ENCODE measurements around the gene FRMD8.
"Not testable (repeated sequence)": the region's sequence is repeated elsewhere in the genome, so short reads cannot be mapped to it uniquely, and the experiment has no call there.

Gene FRMD8

DNA sequence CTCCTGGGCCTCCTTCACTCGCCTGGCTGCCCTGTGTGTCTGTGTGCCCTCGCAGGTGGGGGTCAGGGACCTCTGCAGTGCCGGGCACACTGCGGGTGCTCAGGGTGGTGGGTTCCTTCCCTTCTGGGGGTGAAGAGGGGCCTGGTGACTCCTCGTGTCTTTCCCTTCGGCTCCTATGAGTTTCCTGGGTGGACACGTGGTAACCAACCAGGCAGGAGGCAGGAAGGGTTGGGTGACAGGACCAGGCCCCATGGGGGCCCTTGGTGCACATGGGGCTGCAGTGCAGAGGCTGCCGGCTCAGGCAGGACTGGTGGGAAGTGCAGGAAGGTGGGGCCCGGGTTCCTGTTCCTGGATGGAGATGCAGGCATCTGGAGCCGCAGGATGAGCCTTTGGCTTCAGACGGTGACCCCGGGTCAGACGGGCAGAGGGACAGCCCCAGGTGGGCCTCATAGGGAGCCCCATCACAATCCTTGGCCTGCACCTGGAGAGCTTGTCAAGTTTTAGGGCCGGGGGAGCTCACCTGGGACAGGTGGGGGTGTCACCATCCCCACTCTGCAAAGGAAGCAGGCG is 9.6 kb downstream of the FRMD8 start:
- no peak for DNase-seq

DNA sequence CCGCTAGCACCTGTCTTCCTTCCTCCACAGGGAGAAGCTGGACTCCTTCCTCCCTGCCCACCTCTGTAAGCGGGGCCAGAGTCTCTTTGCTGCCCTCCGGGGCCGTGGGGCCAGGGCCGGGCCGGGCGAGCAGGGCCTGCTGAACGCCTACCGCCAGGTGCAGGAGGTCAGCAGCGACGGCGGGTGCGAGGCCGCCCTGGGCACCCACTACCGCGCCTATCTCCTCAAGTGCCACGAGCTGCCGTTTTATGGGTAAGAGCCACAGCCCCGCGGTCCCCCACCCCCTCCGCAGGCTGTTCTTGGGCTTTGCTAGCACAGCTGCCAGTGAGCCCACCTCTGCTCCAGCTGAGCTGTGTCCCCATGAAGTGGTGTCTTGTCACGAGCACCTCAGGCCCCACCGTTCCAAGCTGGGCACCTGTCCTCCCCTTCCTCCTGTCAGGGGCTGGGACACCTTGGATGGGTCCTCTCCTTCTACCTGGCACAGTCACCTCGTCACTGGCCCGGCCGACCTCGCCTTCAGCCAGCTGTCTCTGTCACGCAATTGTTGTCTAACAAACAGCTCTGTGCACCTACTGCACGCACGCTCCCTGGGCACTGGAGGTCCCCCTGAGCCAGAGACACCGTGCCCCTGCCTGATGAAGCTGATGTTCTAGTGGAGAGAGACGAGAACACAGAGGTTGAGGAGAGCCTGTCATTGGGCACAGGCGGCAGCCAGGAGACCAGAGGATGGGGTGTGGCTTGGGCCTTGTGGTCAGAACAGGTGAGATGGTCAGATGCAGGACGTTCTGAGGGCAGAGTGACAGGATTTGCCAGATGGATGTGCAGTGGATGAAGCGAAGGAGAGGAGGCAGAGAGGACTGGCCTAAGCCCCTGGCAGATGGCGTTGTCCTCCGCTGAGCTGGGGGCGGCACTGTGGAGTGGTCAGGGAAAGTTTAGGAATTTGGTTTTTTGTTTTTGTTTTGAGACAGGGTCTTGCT is 10.6 kb downstream of the FRMD8 start:
- DNase-seq: no peak

DNA sequence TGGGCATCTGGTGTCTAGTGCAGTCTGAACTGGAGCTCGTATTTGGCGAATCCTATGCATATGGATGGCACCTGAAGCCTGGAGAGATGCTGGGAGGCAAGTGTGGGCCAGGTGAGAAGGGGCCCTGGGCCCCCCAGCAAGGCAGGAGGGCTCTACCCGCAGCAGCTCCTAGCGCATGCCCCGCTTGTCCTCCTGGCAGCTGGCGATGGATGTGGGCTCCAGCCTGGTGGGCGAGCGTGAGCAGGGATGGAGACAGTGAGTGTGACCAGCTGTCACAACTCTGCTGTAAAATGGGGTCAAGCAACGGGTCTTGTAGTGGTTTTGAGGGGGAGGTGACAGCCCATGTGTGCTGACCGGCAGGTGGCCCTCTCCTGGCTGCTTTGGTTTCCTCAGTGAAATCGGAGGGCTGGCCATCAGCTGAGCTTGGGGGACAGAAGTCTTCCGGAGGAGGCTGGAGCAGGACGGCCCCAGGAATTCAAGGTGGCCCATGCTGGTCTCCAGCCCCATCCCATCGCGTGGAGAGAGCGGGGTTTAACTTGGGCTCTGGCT is 12.0 kb downstream of the FRMD8 start:
- DNase-seq: no peak

DNA sequence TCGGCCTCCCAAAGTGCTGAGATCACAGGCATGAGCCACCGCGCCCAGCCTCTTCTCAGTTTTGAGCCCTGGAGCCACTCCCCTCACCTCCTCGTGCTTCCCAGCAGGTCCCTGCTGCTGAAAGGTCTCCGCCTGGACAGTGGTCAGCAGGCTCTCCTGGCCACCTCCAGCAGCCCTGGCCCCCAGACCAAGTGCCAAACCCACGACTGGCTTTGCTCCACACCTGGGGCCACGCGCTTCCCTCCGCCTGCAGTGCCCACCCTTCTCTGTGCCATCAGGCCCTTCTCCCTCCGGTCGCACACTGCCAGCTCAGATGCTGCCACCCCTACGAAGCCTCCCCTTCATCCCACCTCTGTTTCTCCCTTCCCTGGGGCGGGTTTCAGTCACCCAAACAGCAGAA is 12.8 kb downstream of the FRMD8 start:
- no peak for DNase-seq

DNA sequence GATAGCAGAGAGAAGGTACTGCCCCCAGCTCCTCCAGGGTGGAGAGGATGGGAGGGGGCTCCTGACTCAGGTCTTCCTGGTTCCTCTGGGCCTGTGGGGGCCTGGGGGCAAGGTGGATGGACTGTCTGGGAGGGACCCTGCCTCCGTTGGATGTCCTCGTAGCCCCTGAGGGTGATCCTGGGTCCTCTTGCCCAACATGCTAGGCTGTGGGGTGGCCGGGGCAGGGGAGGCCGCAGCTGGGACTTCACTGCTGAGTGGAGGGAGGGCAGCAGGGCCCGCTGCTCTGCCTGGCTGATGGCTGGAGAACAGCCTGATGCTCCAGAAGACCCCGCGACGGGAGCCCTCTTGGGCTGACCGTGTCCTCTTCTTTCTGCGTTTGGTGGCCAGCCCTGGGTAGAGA is 13.4 kb downstream of the FRMD8 start:
- no peak for DNase-seq

DNA sequence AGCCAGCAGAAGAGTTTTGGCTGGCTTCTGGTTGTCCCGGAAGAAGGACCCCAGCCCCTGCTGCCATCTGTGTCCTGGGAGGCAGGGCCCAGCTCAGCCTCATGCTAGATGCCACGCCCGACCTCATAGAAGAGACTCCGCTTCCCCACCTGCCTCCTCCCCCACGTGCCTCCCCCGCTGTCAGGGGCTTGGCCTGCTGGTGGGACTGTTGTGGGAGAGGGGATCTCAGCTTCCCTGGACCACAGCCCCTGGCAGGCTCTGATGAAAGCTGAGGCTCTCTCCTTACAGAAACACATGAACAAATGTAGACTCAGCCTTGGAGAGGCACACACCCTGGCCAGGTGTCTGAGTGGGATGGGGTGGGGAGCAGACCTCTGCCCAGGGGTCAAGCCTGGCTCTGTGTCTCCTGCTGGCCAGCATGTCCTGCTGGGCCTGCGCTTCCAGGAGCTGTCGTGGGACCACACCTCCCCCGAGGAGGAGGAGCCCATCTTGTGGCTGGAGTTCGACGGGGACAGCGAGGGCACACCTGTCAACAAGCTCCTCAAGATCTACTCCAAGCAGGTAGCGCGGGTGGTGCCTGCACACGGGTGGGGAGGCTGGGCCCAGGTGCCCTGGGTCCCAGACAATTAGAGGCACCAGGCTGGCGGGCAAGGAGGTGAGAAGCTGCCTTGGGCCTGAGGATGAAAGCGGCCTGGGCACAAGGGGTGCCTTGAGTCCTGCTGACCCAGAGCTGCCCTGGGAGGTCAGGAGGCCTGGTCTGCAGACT is 14.1 kb downstream of the FRMD8 start:
- DNase-seq: no peak

DNA sequence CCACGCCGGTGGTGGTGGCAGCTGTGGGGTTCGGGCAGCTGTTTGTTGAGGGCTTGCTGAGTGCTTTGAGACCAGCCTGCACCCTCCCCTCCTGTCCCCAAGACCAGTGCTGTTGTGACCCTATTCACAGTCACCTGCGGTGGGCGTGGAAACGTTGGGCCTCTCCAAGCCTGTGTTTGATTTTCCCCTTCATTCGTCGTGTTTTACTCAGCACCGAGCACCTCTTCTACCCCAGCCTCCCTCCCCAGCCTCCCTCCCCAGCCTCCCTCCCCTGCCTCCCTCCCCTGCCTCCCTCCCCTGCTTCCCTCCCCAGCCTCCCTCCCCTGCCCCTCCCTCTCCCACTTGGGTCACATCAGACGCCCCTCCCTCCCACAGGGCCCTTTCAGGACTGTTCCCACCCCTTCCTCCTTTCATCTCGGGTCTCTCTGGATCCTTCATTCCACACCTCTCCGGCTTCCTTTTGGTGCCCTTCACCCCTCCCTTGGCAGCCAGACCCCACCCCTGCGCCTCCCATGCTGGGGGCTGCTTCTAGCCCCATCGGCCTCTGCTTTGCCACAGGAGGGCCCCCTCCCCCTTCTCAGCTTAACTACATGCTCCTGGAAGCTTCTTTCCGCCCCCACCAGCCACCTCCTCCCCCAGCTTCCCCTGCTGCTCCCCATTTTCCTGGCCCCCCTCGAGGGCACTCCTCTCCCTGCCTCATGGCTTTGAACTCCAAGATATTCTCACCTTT is 14.8 kb downstream of the FRMD8 start:
- no peak for DNase-seq

DNA sequence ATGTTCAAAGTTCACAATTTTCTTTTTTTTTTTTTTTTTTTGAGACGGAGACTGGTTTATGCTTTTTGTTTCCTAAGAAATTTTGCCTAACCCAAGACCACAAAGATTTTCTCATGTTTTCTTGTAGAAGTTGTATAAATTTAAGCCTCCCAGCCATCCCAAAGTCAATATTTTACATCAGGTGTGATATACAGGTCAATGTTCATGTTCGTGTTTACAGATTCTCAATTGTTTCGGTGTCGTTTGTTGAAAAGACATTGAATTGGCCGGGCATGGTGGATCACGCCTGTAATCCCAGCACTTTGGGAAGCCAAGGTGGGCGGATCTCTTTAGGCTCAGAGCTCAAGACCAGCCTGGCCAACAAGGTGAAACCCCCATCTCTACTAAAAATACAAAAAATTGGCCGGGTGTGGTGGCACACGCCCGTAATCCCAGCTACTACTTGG is 15.4 kb downstream of the FRMD8 start:
- no peak for DNase-seq

DNA sequence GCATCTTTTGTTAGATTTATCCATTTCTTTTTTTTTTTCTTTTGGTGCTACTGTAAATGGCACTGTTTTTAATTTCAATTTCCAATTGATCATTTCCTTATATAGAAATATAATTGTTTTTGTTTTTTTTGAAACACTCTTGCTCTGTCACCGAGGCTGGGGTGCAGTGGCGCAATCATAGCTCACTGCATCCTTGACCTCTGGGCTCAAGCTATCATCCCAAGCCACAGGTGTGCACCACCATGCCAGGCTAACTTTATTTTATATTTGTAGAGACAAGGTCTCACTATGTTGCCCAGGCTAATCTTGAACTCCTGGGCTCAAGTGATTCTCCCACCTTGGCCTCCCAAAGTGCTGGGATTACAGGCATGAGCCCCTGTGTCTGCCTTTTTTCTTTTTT is 16.4 kb downstream of the FRMD8 start:
- DNase-seq: no peak

DNA sequence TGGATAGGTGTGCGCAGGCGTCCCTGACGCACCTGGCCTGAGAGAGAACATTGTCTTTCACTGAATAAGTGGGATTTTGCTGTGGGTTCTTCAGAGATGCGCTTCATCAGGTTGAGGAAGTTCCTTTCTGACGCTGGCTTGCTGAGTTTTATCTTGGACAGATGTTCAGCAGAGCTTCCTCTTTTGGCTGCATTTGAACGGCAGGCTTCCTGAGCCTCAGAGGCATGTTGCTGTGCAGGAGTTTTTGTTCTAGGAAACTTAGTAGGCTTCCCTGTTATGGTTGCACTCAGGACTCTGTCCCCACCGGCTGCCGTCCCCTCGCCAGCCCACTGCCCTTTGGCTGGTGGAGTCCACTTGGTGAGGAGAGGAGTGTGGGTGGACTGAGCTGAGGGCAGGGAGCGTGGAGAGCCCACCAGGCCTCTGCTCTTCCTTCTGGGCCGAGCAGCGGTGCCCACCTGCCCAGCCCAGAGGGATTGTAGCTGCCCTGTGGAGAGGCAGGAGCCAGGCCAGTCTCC is 17.2 kb downstream of the FRMD8 start:
- DNase-seq: no peak

DNA sequence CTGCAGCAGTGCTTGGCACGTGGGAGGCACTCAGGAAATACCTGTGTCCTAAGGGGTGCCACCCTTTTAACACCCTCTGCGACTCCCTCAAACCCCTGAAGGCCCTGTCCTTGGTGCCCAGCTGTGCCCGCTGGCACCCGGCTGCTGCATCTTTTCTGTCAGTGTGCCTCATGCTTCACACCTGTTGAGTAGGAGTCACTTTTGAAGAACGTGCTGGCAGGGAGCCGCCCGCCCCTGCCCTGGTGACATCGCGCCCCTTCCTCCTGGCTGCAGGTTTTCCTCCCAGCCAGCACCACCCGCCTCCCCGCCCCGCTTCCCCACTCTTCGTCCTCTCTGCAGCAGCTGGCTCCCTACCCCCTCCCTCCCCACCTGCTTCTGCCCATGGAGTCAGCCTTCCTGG is 17.8 kb downstream of the FRMD8 start:
- no peak for DNase-seq

DNA sequence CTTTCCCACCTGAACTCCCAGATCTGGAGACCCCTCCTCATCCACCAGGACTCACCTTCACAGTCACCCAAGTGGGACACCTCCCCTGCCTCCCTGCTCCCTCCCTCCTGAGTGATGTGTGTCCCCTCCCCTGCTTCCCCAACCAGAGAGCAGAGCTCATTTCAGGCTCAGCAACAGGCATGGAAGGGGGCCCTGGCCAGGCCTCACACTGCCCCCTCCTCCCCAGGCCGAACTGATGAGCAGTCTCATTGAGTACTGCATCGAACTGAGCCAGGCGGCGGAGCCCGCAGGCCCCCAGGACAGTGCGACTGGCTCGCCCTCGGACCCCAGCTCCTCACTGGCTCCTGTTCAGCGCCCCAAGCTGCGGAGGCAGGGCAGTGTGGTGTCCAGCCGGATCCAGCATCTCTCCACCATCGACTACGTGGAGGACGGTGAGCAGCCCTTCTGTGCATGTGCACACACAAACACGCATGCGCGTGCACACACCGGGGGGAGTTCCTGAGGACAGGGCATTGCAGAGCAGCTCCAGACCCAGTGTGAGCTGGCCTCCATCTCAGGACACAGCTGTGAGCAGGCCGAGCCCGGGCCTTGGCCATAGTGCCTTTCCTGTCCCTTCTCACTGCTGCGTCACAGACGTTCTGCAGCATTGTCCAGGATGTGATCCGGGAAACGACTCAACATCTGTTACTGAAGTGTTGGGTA is 18.4 kb downstream of the FRMD8 start:
- no peak for DNase-seq

DNA sequence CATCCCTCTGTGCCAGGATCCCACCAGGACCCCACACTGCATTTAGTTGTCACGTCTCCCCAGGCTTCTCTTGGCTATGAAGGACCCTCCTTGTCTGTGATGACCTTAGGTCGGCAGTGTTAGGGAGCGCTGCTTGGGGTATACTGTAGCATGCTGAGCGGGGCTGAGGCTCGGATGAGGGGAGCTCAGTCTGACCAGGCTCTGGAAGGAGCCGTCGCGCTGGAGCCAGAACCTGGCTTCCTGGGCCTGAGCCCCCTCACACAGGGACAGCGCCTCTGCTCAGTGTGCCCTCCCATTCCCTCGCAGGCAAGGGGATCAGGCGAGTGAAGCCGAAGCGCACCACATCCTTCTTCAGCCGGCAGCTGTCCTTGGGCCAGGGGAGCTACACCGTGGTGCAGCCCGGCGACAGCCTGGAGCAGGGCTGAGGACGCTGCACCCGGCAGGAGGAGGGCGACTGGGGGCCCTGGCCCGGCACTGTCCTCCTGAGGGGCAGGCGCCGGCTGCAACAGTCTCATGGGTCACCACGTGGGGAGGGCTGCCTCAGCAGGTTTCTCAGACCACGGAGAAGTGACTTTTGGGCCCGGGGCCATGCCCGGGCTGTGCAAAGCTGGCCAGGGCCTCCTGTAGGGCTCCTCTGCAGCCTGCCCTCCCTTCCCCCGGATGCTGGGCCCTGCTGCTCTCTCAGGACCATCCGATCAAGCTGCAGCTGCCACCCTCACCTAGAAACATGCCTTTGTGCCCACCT is 24.7 kb downstream of the FRMD8 start:
- DNase-seq: no peak

DNA sequence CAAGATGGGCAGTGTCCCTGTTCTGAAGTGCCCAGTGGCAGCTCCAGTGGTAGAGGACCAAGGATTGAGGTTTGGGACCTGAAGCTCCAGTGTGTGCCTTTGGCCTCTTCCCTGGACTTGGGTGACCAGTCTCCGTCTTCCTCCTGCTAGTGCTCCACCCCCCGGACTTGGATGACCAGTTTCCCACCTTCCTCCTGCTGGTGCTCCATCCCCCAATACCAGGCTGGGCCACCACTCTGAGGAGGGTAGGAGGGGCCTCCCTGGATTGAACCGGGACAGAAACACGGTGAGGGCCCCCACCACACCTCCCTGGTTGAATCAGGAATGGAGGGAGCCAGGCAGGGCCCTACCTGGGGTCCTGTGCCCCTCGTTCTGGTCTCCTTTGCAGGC is 25.2 kb downstream of the FRMD8 start:
- no peak for DNase-seq

DNA sequence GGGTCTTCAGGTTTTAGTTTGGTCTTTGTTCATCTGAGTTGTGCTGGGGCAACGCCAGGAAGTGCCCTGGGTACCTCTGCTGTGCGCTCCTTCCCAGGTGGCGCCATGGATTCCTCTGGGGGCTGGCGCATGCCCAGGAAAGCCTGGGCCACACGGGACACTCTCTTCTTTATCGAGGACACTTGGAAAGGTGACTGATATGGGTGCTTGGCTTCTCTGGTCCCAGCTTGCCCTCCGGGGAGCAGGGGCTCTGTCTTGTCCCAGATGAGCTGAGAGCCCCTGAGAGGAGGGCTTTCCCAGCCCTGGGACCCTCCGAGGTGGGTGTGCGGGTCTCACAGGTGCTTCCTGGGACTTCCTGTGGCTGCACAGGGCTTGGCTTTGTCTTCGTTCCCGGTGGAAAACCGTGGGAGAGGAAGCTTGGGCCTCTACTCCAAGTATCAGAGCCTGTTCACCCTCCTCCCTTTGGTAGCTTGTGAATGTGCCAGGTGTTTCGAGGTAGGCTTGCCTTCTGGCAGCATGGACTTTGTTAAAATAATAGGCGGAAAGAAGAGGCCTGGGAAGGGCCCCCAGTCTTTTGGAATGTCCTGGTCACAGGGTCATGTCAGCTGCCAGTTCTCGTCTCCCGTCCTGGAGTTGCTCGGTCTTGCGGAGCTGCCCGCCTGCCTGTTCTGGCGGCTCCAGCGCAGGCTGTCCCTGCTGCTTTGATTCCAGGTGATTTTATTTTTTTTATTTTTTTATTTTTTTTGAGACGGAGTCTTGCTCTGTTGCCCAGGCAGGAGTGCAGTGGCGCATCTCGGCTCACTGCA is 26.0 kb downstream of the FRMD8 start:
- DNase-seq: no peak

DNA sequence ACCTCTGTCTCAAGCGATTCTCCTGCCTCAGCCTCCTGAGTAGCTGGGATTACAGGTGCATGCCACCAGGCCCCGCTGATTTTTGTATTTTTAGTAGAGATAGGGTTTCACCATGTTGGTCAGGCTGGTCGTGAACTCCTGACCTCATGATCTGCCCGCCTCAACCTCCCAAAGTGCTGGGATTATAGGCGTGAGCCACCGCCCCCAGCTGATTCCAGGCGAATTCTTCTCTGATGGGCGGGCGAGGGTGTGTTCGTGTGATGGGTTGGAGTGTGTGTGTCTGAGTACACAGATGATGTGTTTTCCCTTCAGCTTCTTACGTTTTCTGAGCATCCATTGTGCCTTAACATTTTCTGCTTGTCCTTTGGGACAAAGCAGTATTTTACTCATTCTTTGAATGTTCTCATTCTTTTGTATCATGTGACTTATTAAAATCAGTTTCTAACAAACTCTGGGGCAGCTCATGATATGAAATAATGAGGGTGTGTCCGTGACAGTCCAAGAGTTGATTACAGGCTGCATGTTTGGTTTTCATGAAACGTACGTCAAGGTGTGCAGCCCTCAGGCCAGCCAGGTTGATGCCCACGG is 26.7 kb downstream of the FRMD8 start:
- DNase-seq: not testable (repeated sequence)

DNA sequence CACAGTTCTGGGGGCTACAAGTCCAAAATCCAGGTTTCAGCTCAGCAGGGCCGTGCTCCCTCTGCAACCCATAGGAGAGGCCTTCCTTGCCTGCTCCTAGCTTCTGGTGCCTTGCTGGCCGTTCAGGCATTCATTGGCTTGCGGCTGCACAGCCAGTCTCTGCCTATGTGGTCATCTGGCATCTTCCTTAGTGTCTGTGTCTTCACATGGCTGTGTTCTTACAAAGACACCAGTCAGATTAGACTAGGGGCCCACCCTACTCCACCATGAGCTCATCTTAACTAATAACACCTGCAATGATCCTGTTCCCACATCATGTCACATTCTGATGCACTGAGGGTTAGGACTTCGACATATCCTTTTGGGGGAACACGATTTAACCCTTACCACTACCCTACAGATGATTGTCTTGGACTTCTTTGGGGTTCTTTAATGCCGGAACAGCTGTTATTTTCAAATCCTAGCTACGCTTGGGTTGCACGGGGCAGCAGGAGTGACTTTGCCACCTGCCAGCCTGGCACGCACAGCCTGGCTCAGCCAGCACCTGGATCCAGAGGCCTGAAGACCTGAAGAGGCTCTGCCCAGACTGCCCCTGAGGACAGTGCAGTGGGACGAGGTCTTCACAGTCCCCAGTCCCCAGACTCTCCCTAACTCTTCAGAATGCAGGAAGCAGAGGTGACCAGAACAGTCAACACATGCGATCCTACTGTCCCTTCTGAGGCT is 28.5 kb downstream of the FRMD8 start:
- no peak for DNase-seq

DNA sequence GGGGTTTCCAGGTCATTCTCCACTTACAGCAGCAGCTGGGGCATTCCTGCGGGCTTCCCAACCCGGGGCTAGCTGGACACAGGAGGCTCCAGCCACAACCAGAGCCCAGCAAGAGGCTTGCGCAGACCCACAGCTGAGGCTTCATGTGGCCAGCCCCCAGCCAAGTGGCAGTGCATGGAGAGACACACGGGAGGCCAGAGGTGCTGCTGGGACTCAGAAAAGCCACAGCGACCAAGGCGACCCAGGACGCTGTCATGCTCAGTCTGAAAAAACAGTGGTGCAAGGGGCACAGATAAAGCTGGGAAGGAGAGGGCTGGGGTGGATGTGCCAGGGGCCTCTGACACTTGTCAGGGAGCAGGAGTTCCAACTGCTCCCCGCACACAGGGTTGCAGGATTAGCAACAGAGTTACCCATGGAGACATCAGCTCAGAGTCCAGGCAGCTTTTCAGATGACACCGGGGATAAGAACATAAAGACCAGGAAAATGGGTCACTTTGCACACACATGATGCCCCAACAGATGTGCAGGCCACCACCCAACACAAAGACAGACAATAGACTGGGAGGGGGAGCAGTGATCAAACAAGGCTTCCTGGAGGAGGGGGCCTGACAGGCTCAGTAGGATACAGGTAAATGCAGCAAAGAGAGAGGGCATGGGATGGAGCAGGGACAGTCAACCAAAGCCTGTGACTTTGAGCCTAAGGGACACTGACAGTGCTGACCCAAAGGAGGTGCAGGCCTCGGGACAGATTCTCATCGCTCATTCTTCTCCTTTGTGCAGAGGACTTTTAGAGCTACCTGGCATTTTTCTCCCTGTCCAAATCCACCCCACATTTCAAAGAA is 29.3 kb downstream of the FRMD8 start:
- no peak for DNase-seq
